WI38 (cell line): ENCODE results near the gene CHGA.

ENCODE experiments used
- H3K4me3 ChIP-seq: 2 replicates; pipeline ENCODE4 v1.5.1; 2011; ENCODE audit warnings: low read depth, mild to moderate bottlenecking, control low read depth, low read length
- CTCF ChIP-seq: IDR thresholded peaks from 2 replicates; pipeline ENCODE4 v1.5.1; 2012; ENCODE audit warnings: low read depth, mild to moderate bottlenecking, control low read depth, low read length

CHGA gene

DNA sequence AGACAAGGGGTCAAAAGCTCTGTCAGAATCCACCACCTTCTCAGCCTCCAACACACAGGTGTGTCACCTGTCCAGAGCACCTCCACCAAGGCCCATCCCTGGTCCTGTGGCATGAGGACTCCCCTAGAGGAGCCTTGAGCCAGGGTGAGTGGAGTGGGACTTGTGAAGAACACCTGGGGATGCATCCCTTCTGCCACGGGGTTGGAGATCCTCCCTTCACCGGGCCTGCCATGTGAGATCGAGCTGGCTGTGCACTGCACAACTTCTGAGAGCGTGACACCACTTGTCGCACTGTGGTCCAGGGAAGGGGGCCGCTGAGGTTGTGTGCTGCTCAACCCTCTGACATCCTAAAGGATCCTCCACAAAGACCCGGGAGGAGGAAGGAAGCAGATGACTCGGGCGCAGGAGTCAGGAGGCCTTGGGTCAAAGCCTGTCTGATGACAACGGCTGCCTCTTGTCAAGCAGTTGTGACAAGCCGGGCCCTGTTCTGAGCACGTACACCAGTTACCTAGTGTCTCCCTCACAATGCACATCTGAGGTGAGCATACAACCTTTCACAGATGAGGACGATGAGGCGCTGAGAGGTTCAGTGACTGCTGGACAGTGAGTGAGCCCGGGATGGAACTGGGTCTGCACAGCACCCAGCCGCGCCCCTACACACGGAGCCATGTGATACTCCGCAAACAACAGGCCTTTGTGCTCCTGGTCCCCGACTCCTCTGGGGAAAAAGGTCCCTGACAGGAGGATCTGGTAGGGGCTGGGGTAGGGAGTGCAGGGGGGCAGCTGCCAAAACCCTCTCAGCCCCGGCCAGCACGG, 35.6 kb downstream of the CHGA start:
- TF ChIP-seq CTCF, result no peak
- no peak overlapping the region for H3K4me3 ChIP-seq

GRCh38 chr14:92959189-92959531, 36.2 kb downstream of the CHGA start:
- H3K4me3 ChIP-seq, result no peak overlapping the region
- no peak for TF ChIP-seq CTCF

GRCh38 chr14:92959761-92960680, 37.1 kb downstream of the CHGA start:
- TF ChIP-seq CTCF, result no peak
- H3K4me3 ChIP-seq, result no peak overlapping the region

- no peak overlapping the region for H3K4me3 ChIP-seq
- no peak for TF ChIP-seq CTCF
These were observed 38.0 kb downstream of the CHGA start for GRCh38 chr14:92960706-92961566.

- TF ChIP-seq CTCF, result no peak
- no peak overlapping the region for H3K4me3 ChIP-seq
These were observed 38.6 kb downstream of the CHGA start for GRCh38 chr14:92961567-92961855.

DNA sequence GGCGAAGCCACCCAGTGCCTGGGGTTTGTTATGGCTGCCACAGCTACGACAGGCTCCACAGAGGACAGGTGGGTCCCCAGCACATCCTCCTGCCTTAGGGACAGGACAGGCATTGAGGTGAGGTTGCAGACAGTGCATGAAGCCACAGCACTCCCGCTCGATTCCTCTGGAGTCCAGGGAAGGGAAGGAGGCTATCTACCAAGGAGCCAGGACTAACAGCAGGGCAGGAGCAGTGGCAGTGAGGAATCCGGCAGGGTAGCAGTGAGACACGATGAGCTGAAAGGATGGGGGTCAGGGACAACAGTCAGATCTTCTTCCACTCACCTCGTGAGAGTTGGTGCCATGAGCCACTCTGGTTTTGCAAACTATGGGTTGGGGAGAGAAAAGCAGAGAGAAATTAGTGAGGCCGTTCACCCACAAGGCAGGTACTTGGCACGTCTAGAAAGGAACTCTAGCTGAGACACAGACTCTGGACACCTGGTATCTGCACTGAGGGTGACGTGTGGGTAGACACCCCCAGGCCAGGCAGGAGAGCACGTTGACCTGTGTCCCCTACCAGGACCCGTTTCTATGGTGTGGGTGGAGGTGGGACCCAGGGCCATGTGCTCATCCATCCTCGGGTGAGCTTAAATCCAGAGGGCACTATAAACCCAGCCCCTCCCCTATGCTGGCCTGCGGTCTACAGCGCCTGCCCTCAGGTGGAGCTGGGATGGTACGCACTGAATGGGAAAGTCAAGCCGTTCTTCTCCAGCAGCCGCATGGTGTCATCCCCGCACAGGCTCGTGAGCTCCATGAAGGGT, 39.3 kb downstream of the CHGA start:
- H3K4me3 ChIP-seq, result no peak overlapping the region
- TF ChIP-seq CTCF, result no peak
